K562 treated with DMSO at 1 percent for 4 hours (cell line): Measurements from ENCODE around the gene ZNF621. TPM values are rescaled to one million over a fixed set of nuclear protein-coding genes. Genes with fewer than 3 reads are reported as not detected.

Source experiments
- total RNA-seq: library from RNA; unstranded; fragments of 300-600 nt; gene quantifications from 2 replicates; pipeline ENCODE4 v1.2.3, GENCODE V29; 2022; ENCODE audit not compliant: insufficient read depth

The ZNF621 gene
- 6.4 and 7.8 TPM in 2 replicates for total RNA-seq

GRCh38 chr3:40524568-40525285 lies at the start of gene ZNF621:
Gene ZNF621 (plus strand): TSS chr3:40524960. CDS start chr3:40525841, 881 bp downstream.

GRCh38 chr3:40476478-40477470 lies 48.0 kb upstream of the ZNF621 start, which contains the start of gene ZNF619:
Gene ZNF619 (plus strand): TSS chr3:40477122. CDS start chr3:40477980, 858 bp downstream.

GRCh38 chr3:40505599-40506462 lies 18.9 kb upstream of the ZNF621 start, which contains the start of gene ZNF620:
Gene ZNF620 (plus strand): TSS chr3:40506039. CDS start chr3:40506353, 314 bp downstream.

Other genes with a start within 250 kb of the ZNF621 start
- 150 and 167 TPM in 2 replicates for gene EIF1B, start 215.3 kb upstream of the ZNF621 start, total RNA-seq
- 1.3 TPM in 2 replicates for gene ENTPD3, start 137.8 kb upstream of the ZNF621 start, total RNA-seq
- 3,441 and 3,500 TPM in 2 replicates for gene RPL14, start 67.6 kb upstream of the ZNF621 start, total RNA-seq
- 2.7 and 3.5 TPM in 2 replicates for gene ZNF619, start 47.8 kb upstream of the ZNF621 start, total RNA-seq
- gene ZNF620, start 18.9 kb upstream of the ZNF621 start, total RNA-seq = 2.9 and 4.1 TPM in 2 replicates